WI38 (cell line): ENCODE measurements around the gene MACROD2.

ENCODE experiments used
- H3K4me3 ChIP-seq: 2 replicates; pipeline ENCODE4 v1.5.1; 2011; ENCODE audit warnings: low read depth, mild to moderate bottlenecking, control low read depth, low read length
- CTCF ChIP-seq: IDR thresholded peaks from 2 replicates; pipeline ENCODE4 v1.5.1; 2012; ENCODE audit warnings: low read depth, mild to moderate bottlenecking, control low read depth, low read length

The MACROD2 gene

GRCh38 chr20:16027686-16028085, 2032.4 kb downstream of the MACROD2 start:
- no peak overlapping the region for H3K4me3 ChIP-seq
- TF ChIP-seq CTCF, result no peak

- H3K4me3 ChIP-seq, result no peak overlapping the region
- no peak for TF ChIP-seq CTCF
These were observed 2033.6 kb downstream of the MACROD2 start for GRCh38 chr20:16028923-16029322.

- no peak for TF ChIP-seq CTCF
- no peak overlapping the region for H3K4me3 ChIP-seq
These were observed 2034.9 kb downstream of the MACROD2 start for GRCh38 chr20:16030253-16030652.

GRCh38 chr20:16035576-16035975, 2040.3 kb downstream of the MACROD2 start:
- H3K4me3 ChIP-seq, result no peak overlapping the region
- no peak for TF ChIP-seq CTCF

- TF ChIP-seq CTCF, result no peak
These were observed 2041.0 kb downstream of the MACROD2 start for GRCh38 chr20:16036331-16036730.

GRCh38 chr20:16040742-16041141, 2045.4 kb downstream of the MACROD2 start:
- H3K4me3 ChIP-seq, result no peak overlapping the region
- no peak for TF ChIP-seq CTCF

More at GRCh38 chr20:16036331-16036730, 2041.0 kb downstream of the MACROD2 start:
- no peak overlapping the region for H3K4me3 ChIP-seq

GRCh38 chr20:16042731-16043130, 2047.4 kb downstream of the MACROD2 start:
- H3K4me3 ChIP-seq, result no peak overlapping the region
- no peak for TF ChIP-seq CTCF
